GM18519 (cell line): ENCODE data around the gene SLC52A1.
"Not testable (repeated sequence)": the region's sequence is repeated elsewhere in the genome, so short reads cannot be mapped to it uniquely, and the experiment has no call there.

ENCODE experiments used
- ATAC-seq: cut with Tn5 transposase; IDR thresholded peaks from one replicate; pipeline ENCODE4 v1.9.1; 2021; ENCODE audit warnings: mild to moderate bottlenecking, moderate library complexity; ENCODE audit not compliant: unreplicated experiment, low FRiP score

The SLC52A1 gene

GRCh38 chr17:5032865-5033264, 2.4 kb downstream of the SLC52A1 start:
- no peak for ATAC-seq

DNA sequence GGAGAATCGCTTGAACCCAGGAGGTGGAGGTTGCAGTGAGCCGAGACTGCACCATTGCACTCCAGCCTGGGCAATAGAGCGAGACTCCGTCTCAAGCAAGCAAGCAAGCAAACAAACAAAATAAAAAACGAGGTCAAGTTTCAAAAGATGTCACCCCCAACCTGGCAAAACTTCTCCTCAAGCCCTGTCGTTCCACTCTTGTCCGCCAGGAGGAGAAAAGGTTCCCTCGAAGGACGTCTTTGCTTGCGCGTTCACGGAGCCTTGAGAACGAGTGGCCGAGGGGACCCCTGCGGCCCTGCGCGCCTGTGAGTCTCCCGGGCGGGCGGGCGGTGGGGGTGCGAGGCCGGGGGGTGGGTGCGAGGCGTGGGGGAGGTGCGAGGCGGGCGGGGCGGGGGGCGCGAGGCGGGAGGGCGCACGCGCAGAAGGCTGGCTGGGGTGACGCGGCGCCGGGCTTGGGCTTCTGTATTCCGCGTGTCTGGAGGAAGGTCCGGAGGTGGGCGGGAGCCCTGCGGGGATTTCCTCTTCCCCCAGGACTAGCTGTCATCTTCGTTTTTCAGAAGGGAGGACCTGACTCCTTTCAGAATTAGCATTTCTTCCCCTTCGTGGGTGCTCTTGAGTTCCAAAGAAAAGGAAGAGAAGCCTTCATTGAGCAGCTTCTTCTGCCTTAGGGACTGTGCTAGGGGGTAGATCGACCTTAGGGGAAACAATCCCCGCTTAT, 3.7 kb downstream of the SLC52A1 start:
- ATAC-seq, result no peak

DNA sequence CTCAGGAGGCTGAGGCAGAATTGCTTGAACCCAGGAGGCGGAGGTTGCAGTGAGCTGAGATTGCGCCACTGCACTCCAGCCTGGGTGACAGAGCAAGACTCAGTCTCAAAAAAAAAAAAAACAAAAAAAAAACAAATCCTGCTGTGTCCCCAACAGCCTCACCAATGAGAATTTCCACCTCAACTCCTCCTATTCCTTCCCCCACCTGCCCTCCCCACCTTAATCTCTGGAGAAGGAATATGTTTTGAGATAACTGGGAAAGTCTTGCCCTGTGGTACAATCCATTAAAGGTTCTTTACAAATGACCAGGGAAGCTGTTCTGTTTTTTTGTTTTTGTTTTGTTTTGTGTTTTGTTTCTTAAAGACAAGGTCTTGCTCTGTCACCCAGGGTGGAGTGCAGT, 5.1 kb downstream of the SLC52A1 start:
- not testable (repeated sequence) for ATAC-seq

DNA sequence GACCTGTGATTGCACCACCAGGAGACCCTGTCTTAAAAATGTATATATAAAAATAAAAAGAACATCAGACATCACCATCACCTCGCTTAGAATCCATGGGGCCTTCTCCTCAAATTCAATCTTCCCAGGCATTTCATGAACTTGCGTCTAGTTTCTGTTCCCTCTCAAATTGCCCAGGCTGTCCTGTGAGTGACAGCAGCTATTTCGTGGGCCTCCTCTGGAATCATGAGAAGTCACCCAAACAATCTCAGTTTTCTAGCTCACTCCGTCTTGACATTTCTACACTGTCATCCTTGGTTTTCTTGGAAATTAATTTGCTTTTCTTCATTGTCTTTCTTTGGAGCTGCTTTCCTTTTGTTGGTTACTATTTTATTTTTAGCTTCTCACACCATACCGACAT, 7.3 kb downstream of the SLC52A1 start:
- no peak for ATAC-seq

DNA sequence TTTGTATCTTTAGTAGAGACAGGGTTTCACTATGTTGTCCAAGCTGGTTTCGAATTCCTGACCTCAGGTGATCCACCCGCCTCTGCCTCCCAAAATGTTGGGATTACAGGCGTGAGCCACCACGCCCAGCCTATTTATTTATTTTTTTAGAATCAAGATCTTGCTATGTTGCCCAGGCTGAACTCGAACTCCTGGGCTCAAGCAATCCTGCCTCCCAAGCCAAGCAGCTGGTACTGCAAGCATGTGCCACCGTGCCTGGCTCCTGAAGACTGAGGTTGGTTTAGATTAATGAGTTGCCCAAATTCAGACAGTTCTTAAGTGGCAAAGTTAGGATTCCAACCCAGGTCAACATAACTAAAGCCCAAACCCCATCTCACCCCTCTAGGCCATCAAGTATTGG, 7.9 kb downstream of the SLC52A1 start:
- ATAC-seq, result no peak

DNA sequence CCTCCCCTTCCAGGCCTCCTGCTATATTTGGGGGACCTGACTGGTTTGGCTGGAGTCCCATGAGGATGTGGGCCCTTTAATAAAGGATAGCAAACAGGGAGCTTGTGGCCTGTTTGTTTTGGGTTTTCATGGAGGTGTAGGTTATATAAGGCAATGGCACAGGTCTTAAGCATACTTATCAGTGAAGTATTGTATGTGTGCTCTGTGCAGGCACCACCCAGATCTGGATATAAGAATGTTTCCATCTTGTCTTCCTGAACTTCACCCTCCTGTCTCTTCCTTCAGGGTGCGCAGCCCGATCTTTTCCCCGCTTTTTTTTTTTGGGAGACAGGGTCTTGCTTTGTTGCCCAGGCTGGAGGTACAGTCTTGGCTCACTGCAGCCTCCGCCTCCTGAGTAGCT, 10.6 kb downstream of the SLC52A1 start:
- no peak for ATAC-seq

GRCh38 chr17:5023588-5024147, 11.6 kb downstream of the SLC52A1 start:
- ATAC-seq, result no peak

GRCh38 chr17:5022171-5022711, 13.0 kb downstream of the SLC52A1 start:
- no peak for ATAC-seq

DNA sequence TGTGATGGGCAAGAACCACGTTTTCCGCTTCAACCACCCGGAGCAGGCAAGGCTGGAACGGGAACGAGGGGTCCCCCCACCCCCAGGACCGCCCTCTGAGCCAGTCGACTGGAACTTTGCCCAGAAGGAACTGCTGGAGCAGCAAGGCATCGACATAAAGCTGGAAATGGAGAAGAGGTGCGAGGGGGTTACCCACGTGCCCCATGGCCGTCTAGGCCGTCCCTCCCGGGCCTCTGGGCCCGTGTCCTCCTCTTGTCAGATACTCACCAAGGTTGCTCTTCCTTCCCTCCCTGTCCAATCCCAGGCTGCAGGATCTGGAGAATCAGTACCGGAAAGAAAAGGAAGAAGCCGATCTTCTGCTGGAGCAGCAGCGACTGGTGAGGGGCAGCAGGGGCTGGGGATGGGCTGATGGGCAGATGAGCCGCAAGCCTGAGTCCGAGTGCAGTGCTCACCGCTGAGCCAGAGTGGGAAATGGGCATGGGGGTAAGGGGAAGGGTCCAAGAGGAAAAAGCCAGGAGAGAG, 14.7 kb downstream of the SLC52A1 start:
- no peak for ATAC-seq

- ATAC-seq, result no peak
Observed at GRCh38 chr17:5019475-5019956, 15.7 kb downstream of the SLC52A1 start.

GRCh38 chr17:5014357-5014756, 20.9 kb downstream of the SLC52A1 start:
- no peak for ATAC-seq

GRCh38 chr17:5011928-5012327, 23.3 kb downstream of the SLC52A1 start:
- no peak for ATAC-seq

DNA sequence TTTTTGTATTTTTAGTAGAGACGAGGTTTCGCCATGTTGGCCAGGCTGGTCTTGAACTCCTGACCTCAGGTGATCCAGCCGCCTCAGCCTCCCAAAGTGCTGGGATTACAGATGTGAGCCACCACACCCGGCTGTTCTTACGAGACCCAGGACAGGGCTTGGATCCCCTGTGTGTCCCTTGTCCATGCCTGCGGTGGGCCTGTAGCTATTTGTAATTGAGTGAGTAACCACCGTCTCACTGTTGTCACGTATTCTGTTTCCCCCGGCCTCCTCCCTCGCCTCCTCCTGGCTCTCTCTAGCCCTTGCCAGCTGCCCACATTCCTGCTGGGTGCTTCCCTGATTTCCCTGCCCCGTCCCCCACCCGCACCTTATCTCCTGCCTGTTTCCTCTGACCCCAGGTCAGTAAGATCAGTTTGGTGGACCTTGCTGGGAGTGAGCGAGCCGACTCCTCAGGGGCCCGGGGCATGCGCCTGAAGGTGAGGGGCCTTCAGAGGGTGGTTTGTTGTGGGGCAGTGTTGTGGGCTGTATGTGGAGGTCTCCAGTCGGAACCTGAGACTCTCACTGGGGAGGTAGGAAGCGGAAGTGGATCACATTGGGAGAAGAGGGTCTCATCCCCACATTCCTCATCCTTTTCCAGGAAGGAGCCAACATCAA, 31.9 kb downstream of the SLC52A1 start:
- ATAC-seq, result no peak

- ATAC-seq, result no peak
Observed at GRCh38 chr17:5002121-5002788, 33.0 kb downstream of the SLC52A1 start.

GRCh38 chr17:5000237-5000639, 35.0 kb downstream of the SLC52A1 start:
- ATAC-seq, result no peak

DNA sequence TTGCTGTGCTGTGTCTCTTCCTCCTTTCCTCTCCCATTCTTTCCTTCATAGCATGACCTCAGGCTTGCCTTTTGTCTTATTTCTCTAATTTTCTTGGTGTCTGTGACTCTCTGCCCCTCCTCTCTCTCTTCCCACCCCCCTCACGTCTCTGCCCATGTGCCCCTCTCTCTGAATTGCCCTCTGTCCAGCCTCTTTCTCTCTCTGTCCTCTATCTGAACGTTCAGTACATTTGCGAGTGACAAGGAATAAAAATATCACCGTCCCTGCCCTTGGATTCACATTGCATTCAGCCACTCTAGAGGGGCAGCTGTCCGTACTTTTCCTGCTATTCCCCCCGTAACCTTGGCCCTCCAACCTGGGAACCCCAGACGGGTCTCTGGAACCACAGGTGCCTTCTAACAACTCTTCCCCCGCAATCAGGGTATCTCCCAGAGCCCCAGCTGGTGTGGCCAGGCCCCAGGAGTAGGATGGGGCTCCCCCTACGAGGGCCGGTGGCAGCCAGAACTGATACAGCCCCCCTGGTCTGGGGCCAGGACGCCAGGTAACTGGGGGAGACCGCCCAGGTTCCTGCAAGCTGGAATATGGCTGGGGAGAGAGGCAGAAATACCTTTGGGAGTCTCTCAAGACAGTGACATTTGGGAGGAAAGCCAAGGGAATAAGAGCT, 35.7 kb downstream of the SLC52A1 start:
- ATAC-seq, result no peak

- no peak for ATAC-seq
Observed at GRCh38 chr17:4998732-4999429, 36.3 kb downstream of the SLC52A1 start.

GRCh38 chr17:4998027-4998731, 37.0 kb downstream of the SLC52A1 start:
- ATAC-seq, result no peak
